ENCODE results near the gene CXorf58.

DNA sequence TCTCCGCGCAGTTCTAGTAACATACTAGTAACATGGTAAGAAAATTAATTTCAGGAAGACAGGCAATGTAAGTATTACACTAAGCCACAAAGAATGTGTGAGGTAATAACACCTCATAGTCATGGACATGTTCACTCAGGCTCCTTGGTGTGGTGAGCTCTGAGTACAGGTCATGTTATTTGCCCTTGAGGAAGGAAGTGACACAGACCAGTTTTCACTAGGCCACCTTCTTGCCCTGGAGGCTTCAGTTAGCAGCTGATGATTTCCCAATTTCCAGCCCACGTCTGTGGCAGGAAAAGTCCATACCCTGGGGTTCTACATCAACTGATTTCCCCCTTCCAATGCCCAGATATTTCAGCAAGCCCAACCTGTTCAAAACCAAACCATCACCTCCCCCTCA lies 6.7 kb upstream of the CXorf58 start:
- TF ChIP-seq, protein P1, sequence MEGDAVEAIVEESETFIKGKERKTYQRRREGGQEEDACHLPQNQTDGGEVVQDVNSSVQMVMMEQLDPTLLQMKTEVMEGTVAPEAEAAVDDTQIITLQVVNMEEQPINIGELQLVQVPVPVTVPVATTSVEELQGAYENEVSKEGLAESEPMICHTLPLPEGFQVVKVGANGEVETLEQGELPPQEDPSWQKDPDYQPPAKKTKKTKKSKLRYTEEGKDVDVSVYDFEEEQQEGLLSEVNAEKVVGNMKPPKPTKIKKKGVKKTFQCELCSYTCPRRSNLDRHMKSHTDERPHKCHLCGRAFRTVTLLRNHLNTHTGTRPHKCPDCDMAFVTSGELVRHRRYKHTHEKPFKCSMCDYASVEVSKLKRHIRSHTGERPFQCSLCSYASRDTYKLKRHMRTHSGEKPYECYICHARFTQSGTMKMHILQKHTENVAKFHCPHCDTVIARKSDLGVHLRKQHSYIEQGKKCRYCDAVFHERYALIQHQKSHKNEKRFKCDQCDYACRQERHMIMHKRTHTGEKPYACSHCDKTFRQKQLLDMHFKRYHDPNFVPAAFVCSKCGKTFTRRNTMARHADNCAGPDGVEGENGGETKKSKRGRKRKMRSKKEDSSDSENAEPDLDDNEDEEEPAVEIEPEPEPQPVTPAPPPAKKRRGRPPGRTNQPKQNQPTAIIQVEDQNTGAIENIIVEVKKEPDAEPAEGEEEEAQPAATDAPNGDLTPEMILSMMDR (IDR thresholded peaks at IDR 0.05; ENCODE audit: borderline replicate concordance, extremely low read depth, low read length, poor library complexity, severe bottlenecking) = no peak
- no peak for TF ChIP-seq EZH2 (IDR thresholded peaks at IDR 0.05; ENCODE audit: borderline replicate concordance, low read depth, low read length, severe bottlenecking)

Measured in DND-41 (cell line).